ENCODE data around the gene CFAP43.

The CFAP43 gene

GRCh38 chr10:104084482-104085142 lies 147.6 kb downstream of the CFAP43 start:
- no peak for DNase-seq (ENCODE audit: low read depth in 2 of 2)
- TF ChIP-seq CTCF (IDR thresholded peaks at IDR 0.05; ENCODE audit: low read depth, low read length): no peak
- no peak overlapping the region for H3K4me3 ChIP-seq (replicated peaks in 1 of 2; ENCODE audit: low read depth in 2 of 2, low read length in 2 of 2)

- H3K4me3 ChIP-seq (replicated peaks in 1 of 2; ENCODE audit: low read depth in 2 of 2, low read length in 2 of 2): no peak overlapping the region
- no peak for DNase-seq (ENCODE audit: low read depth in 2 of 2)
- TF ChIP-seq CTCF (IDR thresholded peaks at IDR 0.05; ENCODE audit: low read depth, low read length): no peak
Observed at GRCh38 chr10:104081998-104082397, 150.2 kb downstream of the CFAP43 start.

- TF ChIP-seq CTCF (IDR thresholded peaks at IDR 0.05; ENCODE audit: low read depth, low read length): peak; percentile 48
- H3K4me3 ChIP-seq (replicated peaks in 1 of 2; ENCODE audit: low read depth in 2 of 2, low read length in 2 of 2): no peak overlapping the region
- peak; percentile 48 to 55 for DNase-seq (ENCODE audit: low read depth in 2 of 2)
Observed at GRCh38 chr10:104080762-104081161, 151.4 kb downstream of the CFAP43 start.
